HepG2 (cell line): ENCODE results near the gene WWC2. TPM values are rescaled to one million over a fixed set of nuclear protein-coding genes. Genes with fewer than 3 reads are reported as not detected.

Experiments
- CBFB ChIP-seq: sonication (generic); formaldehyde crosslinking; IDR thresholded peaks from 2 replicates; pipeline ENCODE4 v1.4.0; 2020; ENCODE audit warnings: missing genetic modification reagents
- JUND ChIP-seq: sonication (generic); formaldehyde crosslinking; IDR thresholded peaks from 2 replicates; pipeline ENCODE4 v1.8.0; 2022; ENCODE audit warnings: mild to moderate bottlenecking, missing genetic modification reagents
- KAT8 ChIP-seq: IDR thresholded peaks from 2 replicates; pipeline ENCODE4 v1.6.1; 2016; ENCODE audit warnings: missing genetic modification reagents, missing compliant biosample characterization
- KLF12 ChIP-seq: sonication (generic); formaldehyde crosslinking; IDR thresholded peaks from 2 replicates; pipeline ENCODE4 v1.4.0; 2020; ENCODE audit warnings: missing genetic modification reagents, borderline replicate concordance
- MXD4 ChIP-seq: IDR thresholded peaks from 2 replicates; pipeline ENCODE4 v1.6.1; 2016; ENCODE audit warnings: mild to moderate bottlenecking, missing biosample characterization, missing genetic modification reagents
- PAXIP1 ChIP-seq: sonication (generic); formaldehyde crosslinking; conservative IDR thresholded peaks from 2 replicates; pipeline ENCODE4 v1.4.0; 2020; ENCODE audit warnings: mild to moderate bottlenecking, missing genetic modification reagents, moderate library complexity
- TBX2 ChIP-seq: sonication (generic); formaldehyde crosslinking; IDR thresholded peaks from 2 replicates; pipeline ENCODE4 v1.5.0; 2020; ENCODE audit warnings: missing genetic modification reagents, mild to moderate bottlenecking, borderline replicate concordance
- ZBTB37 ChIP-seq: sonication (generic); formaldehyde crosslinking; IDR thresholded peaks from 2 replicates; pipeline ENCODE4 v1.4.0; 2020; ENCODE audit warnings: mild to moderate bottlenecking, missing genetic modification reagents
- ZFAT ChIP-seq: sonication (generic); formaldehyde crosslinking; conservative IDR thresholded peaks from 2 replicates; pipeline ENCODE4 v1.8.1; 2023; ENCODE audit warnings: missing genetic modification reagents, inconsistent platforms
- ZFP91 ChIP-seq: sonication (generic); formaldehyde crosslinking; IDR thresholded peaks from 2 replicates; pipeline ENCODE4 v1.9.0; 2022; ENCODE audit warnings: missing genetic modification reagents, mild to moderate bottlenecking, borderline replicate concordance
- ZFX ChIP-seq: sonication (generic); formaldehyde crosslinking; IDR thresholded peaks from 2 replicates; pipeline ENCODE4 v1.4.0; 2020; ENCODE audit warnings: mild to moderate bottlenecking, low read depth, missing genetic modification reagents, moderate library complexity
- ZNF567 ChIP-seq: sonication (generic); formaldehyde crosslinking; IDR thresholded peaks from 2 replicates; pipeline ENCODE4 v1.8.1; 2023; ENCODE audit warnings: mild to moderate bottlenecking, missing genetic modification reagents, borderline replicate concordance
- ZNF572 ChIP-seq: sonication (generic); formaldehyde crosslinking; IDR thresholded peaks from 2 replicates; pipeline ENCODE4 v1.5.1; 2020; ENCODE audit warnings: mild to moderate bottlenecking, missing genetic modification reagents
- ZNF652 ChIP-seq: IDR thresholded peaks from 2 replicates; pipeline ENCODE4 v1.6.1; 2016; ENCODE audit warnings: low read depth, borderline replicate concordance
- ZNF746 ChIP-seq: sonication (generic); formaldehyde crosslinking; IDR thresholded peaks from 2 replicates; pipeline ENCODE4 v1.8.0; 2022; ENCODE audit warnings: mild to moderate bottlenecking, missing genetic modification reagents
- polyA plus RNA-seq, 8 experiments: library from polyadenylated mRNA; depleted of rRNA in 3 of 8; stranded (reverse) in 7 of 8; unstranded in 1 of 8; fragments of >200 nt; fragmentation: Illumina TruSeq in 4 of 8; extraction: Trizol in 4 of 8; gene quantifications; 2 replicates each; pipeline versions ENCODE4 v1.2.1 to v1.2.3, GENCODE V29; 2011 to 2016; ENCODE audit warnings: low read depth in 4 of 8, missing spikeins in 1 of 8, mixed read lengths in 1 of 8; ENCODE audit not compliant: insufficient read depth in 1 of 8
- total RNA-seq, 5 experiments: library from RNA; depleted of rRNA; stranded (reverse); fragments of >200 nt; fragmentation: Illumina TruSeq; extraction: Trizol; gene quantifications; 2 replicates each; pipeline ENCODE4 v1.2.3, GENCODE V29; 2016; ENCODE audit warnings: low read depth in 1 of 5
- TF ChIP-seq, protein P1 (sequence below): sonication (generic); formaldehyde crosslinking; IDR thresholded peaks from 2 replicates; pipeline ENCODE4 v1.4.0; 2020; ENCODE audit warnings: low read depth, missing genetic modification reagents

Gene WWC2
- total and polyA plus RNA-seq, 2 of the 13 experiments (the other 11 are each of a cell fraction or from before 2014, with no cell fraction given), result 40.0 to 50.1 TPM

GRCh38 chr4:183098723-183099536, at the start of gene WWC2 (continued):
- TF ChIP-seq, protein P1, sequence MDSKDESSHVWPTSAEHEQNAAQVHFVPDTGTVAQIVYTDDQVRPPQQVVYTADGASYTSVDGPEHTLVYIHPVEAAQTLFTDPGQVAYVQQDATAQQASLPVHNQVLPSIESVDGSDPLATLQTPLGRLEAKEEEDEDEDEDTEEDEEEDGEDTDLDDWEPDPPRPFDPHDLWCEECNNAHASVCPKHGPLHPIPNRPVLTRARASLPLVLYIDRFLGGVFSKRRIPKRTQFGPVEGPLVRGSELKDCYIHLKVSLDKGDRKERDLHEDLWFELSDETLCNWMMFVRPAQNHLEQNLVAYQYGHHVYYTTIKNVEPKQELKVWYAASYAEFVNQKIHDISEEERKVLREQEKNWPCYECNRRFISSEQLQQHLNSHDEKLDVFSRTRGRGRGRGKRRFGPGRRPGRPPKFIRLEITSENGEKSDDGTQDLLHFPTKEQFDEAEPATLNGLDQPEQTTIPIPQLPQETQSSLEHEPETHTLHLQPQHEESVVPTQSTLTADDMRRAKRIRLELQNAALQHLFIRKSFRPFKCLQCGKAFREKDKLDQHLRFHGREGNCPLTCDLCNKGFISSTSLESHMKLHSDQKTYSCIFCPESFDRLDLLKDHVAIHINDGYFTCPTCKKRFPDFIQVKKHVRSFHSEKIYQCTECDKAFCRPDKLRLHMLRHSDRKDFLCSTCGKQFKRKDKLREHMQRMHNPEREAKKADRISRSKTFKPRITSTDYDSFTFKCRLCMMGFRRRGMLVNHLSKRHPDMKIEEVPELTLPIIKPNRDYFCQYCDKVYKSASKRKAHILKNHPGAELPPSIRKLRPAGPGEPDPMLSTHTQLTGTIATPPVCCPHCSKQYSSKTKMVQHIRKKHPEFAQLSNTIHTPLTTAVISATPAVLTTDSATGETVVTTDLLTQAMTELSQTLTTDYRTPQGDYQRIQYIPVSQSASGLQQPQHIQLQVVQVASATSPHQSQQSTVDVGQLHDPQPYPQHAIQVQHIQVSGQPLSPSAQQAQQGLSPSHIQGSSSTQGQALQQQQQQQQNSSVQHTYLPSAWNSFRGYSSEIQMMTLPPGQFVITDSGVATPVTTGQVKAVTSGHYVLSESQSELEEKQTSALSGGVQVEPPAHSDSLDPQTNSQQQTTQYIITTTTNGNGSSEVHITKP, result peak; percentile 73
- TF ChIP-seq TBX2 (peak; percentile 30), CBFB (CRISPR knock-in tag) (peak; percentile 77; the same call in 1 of the 2 replicates), ZBTB37 (CRISPR knock-in tag) (no peak), ZFX (CRISPR knock-in tag) (peak; percentile 22; the same call in 1 of the 2 replicates), ZNF572 (peak; percentile 91; the same call in 1 of the 2 replicates), JUND (CRISPR knock-in tag) (peak; percentile 78; the same call in 1 of the 2 replicates), ZFAT (CRISPR knock-in tag) (no peak), KAT8 (CRISPR knock-in tag) (peak; percentile 62), MXD4 (CRISPR knock-in tag) (peak; percentile 24), ZFP91 (CRISPR knock-in tag) (peak; percentile 76; the same call in 1 of the 2 replicates), PAXIP1 (CRISPR knock-in tag) (peak; percentile 62), ZNF652 (CRISPR knock-in tag) (peak; percentile 99), ZNF746 (CRISPR knock-in tag) (peak; percentile 53; the same call in 1 of the 2 replicates), KLF12 (CRISPR knock-in tag) (no peak), ZNF567 (0 out of 2 replicates have a peak, but pooled peaks have one; percentile 91)
